Uterus (tissue), 4 donors: Measurements from ENCODE around the gene P4HA2. TPM values are rescaled to one million over a fixed set of nuclear protein-coding genes. Genes with fewer than 3 reads are reported as not detected.

ENCODE experiments used
- DNase-seq, 2 donors: peaks; one replicate each; pipeline ENCODE4 v3.0.0-alpha.2; 2019 to 2020
- H3K27ac ChIP-seq, 2 donors: fragments of 200-600 bp; sonication (generic); 1 replicate in 1 of 2; 2 replicates in 1 of 2; pipeline ENCODE4 v1.5.1; 2016 to 2018
- H3K27me3 ChIP-seq, 2 donors: fragments of 200-600 bp; sonication (generic); one replicate each; pipeline ENCODE4 v1.5.1; 2018 to 2019; ENCODE audit warnings: control low read depth in 1 of 2
- H3K36me3 ChIP-seq, 2 donors: fragments of 200-600 bp; sonication (generic); one replicate each; pipeline ENCODE4 v1.5.1; 2019; ENCODE audit warnings: control low read depth in 1 of 2
- H3K4me1 ChIP-seq, 2 donors: fragments of 200-600 bp; sonication (generic); one replicate each; pipeline ENCODE4 v1.5.1; 2018 to 2019; ENCODE audit warnings: control low read depth in 1 of 2
- H3K4me3 ChIP-seq, 2 donors: fragments of 200-600 bp; sonication (generic); 1 replicate in 1 of 2; 2 replicates in 1 of 2; pipeline ENCODE4 v1.5.1; 2018 to 2019; ENCODE audit warnings: mild to moderate bottlenecking in 1 of 2
- H3K9me3 ChIP-seq, 2 donors: fragments of 200-600 bp; sonication (generic); one replicate each; pipeline ENCODE4 v1.5.1; 2019; ENCODE audit warnings: control low read depth in 1 of 2
- CTCF ChIP-seq, 4 experiments: fragments of 200-600 bp in 2 of 4; fragments of 450-650 bp in 2 of 4; sonication (generic) in 2 of 4; IDR thresholded peaks; one replicate each; pipeline ENCODE4 v1.5.1; 2016 to 2019; ENCODE audit warnings: antibody characterized with exemption in 4 of 4, mild to moderate bottlenecking in 2 of 4, moderate library complexity in 1 of 4
- POLR2A ChIP-seq, 2 donors: fragments of 450-650 bp; IDR thresholded peaks; one replicate each; pipeline ENCODE4 v1.6.1; 2016; ENCODE audit warnings: antibody characterized with exemption in 2 of 2, mild to moderate bottlenecking in 1 of 2, moderate library complexity in 1 of 2
- intact Hi-C: fragments of 100-400 bp; cut with DNase I; formaldehyde crosslinking; loops from one replicate; pipeline ENCODE4 v1.15.1; 2023; ENCODE audit warnings: low total_unique reads
- total RNA-seq, 4 donors: library from RNA; depleted of rRNA in 3 of 4; stranded (reverse); fragments of >200 nt in 3 of 4; gene quantifications; one replicate each; pipeline versions ENCODE4 v1.1.0 to v1.2.4, GENCODE V29; 2014 to 2023
- donor health status: DM: yes; HTN: yes; CAD: no.

The P4HA2 gene
- total RNA-seq, 4 donors from 2014 or later = 19.4 to 112 (median 85.2) TPM

GRCh38 chr5:132222649-132223038, 5.0 kb downstream of the P4HA2 start:
- peak in 1 of 2 donors; percentile 1 for DNase-seq
- Histone ChIP-seq H3K4me1 (peaks cover 21 to 33% of the 10 kb centered on the region in 2 donors), H3K27me3 (no peaks in the 10 kb centered on the region), H3K9me3 (no peaks in the 10 kb centered on the region), H3K36me3 (no peaks in the 10 kb centered on the region), H3K4me3 (no peak overlapping the region), H3K27ac (peak overlapping the region; percentile 82 to 92)
- no peak for TF ChIP-seq POLR2A (IDR thresholded peaks at IDR 0.05)
- TF ChIP-seq CTCF (IDR thresholded peaks at IDR 0.05) = no peak
- intact Hi-C loops = loop anchor here (10.0 kb wide), 1 partner anchor 1058 kb away; the partner anchor contains the start of gene HINT1

- Histone ChIP-seq H3K9me3 (no peaks in the 10 kb centered on the region), H3K27ac (peak overlapping the region; percentile 82 to 92), H3K36me3 (no peaks in the 10 kb centered on the region), H3K27me3 (no peaks in the 10 kb centered on the region), H3K4me3 (no peak overlapping the region), H3K4me1 (peaks cover 21 to 33% of the 10 kb centered on the region in 2 donors)
- intact Hi-C loops = loop anchor here (10.0 kb wide), 1 partner anchor 1057 kb away; the partner anchor contains the start of gene HINT1
- TF ChIP-seq POLR2A (IDR thresholded peaks at IDR 0.05) = no peak
- TF ChIP-seq CTCF (IDR thresholded peaks at IDR 0.05) = peak in 1 of 4 experiments; percentile 13
- DNase-seq = peak; percentile 82 to 83
Observed at GRCh38 chr5:132221781-132222648, 5.6 kb downstream of the P4HA2 start.

- intact Hi-C loops = loop anchor here (10.0 kb wide), 1 partner anchor 1056 kb away; the partner anchor contains the start of gene HINT1
- Histone ChIP-seq H3K4me1 (peaks cover 21 to 26% of the 10 kb centered on the region in 2 donors), H3K36me3 (no peaks in the 10 kb centered on the region), H3K27ac (peak overlapping the region; percentile 27 to 92), H3K27me3 (no peaks in the 10 kb centered on the region), H3K9me3 (no peaks in the 10 kb centered on the region), H3K4me3 (no peak overlapping the region)
- DNase-seq = no peak
- TF ChIP-seq POLR2A (IDR thresholded peaks at IDR 0.05) (no peak), CTCF (IDR thresholded peaks at IDR 0.05) (no peak)
Observed at GRCh38 chr5:132220491-132220890, 7.2 kb downstream of the P4HA2 start.

- intact Hi-C loops = loop anchor here (10.0 kb wide), 1 partner anchor 1055 kb away; the partner anchor contains the start of gene HINT1
Observed at GRCh38 chr5:132219981-132220380, 7.7 kb downstream of the P4HA2 start.

More at GRCh38 chr5:132219981-132220380, 7.7 kb downstream of the P4HA2 start:
- Histone ChIP-seq H3K27me3 (no peaks in the 10 kb centered on the region), H3K4me3 (no peak overlapping the region), H3K36me3 (no peaks in the 10 kb centered on the region), H3K27ac (peak overlapping the region; percentile 27 to 92), H3K4me1 (peaks cover 21 to 24% of the 10 kb centered on the region in 2 donors), H3K9me3 (no peaks in the 10 kb centered on the region)
- TF ChIP-seq POLR2A (IDR thresholded peaks at IDR 0.05) (no peak), CTCF (IDR thresholded peaks at IDR 0.05) (no peak)
- DNase-seq = no peak
